ENCODE results near the gene MED16.
"Not testable (repeated sequence)": the region's sequence is repeated elsewhere in the genome, so short reads cannot be mapped to it uniquely, and the experiment has no call there.

The MED16 gene

GRCh38 chr19:885536-886224 lies 7.3 kb downstream of the MED16 start:
- DNase-seq: no peak

- no peak for DNase-seq
Measured at GRCh38 chr19:884420-885211, 8.4 kb downstream of the MED16 start.

- no peak for DNase-seq
Measured at GRCh38 chr19:883661-884211, 9.3 kb downstream of the MED16 start.

DNA sequence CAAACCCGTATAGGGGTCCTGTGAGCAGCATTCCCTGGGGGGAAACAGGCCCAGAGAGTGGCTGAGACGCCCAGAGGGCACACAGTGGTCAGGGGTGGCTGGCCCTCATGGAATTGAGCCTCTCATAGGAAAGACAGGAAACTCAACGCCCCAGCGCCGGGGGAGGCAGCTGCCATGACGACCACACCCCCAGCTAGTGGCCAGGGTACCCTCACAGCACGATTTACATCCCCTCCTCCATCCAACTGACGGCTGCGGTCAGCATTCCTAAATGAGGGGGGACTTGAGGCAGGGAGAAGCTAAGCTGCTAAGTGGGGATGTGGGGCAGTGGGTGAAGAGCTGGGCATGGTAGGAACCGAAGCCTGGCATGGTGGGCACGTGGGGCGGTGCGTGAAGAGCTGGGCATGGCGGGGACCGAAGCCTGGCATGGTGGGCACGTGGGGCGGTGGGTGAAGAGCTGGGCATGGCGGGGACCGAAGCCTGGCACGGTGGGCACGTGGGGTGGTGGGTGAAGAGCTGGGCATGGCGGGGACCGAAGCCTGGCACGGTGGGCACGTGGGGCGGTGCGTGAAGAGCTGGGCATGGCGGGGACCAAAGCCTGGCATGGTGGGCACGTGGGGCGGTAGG lies 10.0 kb downstream of the MED16 start:
- no peak for DNase-seq

DNA sequence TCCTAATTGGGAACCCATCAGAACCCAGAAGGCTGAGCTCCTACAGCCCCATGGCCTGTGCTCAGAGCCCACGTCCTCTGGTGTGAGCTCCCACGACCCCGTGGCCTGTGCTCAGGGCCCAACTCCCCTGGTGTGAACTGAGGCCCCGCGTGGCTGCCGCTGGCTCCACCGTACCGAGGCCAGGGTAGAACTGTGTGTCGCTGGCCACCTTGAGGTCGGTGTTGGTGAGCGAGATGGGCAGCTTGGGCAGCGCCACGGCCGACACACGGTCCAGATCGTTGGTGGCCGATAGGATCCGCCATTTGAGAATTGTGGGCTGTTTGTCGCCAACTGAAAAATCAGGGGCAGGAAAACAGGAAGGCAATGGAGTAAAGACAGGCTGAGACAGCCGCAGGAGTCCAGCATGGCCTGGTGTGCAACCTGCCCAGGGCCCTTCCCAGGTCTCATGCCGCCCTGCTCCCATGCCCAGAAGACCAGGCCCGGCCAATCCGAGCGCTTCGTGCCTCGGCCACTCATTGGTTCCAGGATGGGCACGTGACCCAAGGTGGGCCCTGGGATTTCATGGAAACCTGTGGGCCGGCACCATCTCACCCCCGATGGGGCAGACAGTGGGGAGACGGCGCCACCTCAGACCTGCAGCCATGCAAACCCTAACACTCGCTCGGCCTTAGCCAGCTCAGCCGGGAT lies 11.5 kb downstream of the MED16 start:
- no peak for DNase-seq

- DNase-seq: no peak
Measured at GRCh38 chr19:879711-880438, 13.1 kb downstream of the MED16 start.

GRCh38 chr19:878751-879561 lies 14.0 kb downstream of the MED16 start:
- DNase-seq: not testable (repeated sequence)

DNA sequence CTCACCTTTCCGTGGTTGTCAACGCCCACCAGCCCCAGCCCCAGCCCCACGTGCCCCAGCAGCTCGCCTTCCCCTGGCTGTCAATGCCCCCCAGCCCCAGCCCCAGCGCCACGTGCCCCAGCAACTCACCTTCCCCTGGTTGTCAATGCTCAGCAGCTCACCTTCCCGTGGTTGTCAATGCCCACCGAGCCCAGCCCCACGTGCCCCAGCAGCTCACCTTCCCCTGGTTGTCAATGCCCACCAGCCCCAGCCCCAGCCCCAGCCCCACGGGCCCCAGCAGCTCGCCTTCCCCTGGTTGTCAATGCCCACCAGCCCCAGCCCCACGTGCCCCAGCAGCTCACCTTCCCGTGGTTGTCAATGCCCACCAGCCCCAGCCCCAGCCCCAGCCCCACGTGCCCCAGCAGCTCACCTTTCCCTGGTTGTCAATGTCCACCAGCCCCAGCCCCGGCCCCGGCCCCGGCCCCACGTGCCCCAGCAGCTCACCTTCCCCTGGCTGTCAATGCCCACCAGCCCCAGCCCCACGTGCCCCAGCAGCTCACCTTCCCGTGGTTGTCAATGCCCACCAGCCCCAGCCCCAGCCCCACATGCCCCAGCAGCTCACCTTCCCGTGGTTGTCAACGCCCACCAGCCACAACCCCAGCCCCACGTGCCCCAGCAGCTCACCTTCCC lies 14.9 kb downstream of the MED16 start:
- DNase-seq: not testable (repeated sequence)

GRCh38 chr19:876780-877314 lies 16.1 kb downstream of the MED16 start:
- no peak for DNase-seq

GRCh38 chr19:876089-876488 lies 16.9 kb downstream of the MED16 start:
- no peak for DNase-seq

DNA sequence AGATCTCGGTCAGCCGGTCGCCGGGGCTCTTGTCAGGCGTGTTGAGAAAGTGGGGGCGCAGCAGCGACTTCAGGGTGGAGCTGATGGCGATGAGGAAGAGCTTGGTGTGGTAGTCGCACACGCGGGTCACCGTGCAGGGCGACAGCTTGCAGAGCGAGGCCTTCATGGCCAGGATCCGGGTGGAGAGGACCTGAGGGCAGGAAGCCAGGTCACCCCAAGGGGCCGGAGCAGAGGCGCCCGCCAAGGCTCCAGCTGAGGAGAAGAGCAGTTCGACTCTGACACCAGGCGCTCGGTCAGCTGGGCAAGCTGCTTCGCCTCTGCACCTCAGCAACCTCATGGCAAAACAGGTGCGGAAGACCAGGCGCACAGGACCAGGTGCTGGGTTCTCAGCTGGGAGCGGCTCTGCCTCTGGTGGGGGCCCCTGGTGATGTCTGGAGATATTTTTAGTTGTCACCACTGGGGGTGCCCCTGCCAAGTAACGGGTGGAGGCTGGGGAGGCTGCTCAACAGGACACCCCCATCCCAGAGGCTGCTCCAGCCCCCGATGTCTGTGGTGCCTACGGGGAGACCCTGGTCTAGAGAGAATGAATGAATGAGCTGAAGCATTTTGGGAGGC lies 17.6 kb downstream of the MED16 start:
- DNase-seq: no peak

DNA sequence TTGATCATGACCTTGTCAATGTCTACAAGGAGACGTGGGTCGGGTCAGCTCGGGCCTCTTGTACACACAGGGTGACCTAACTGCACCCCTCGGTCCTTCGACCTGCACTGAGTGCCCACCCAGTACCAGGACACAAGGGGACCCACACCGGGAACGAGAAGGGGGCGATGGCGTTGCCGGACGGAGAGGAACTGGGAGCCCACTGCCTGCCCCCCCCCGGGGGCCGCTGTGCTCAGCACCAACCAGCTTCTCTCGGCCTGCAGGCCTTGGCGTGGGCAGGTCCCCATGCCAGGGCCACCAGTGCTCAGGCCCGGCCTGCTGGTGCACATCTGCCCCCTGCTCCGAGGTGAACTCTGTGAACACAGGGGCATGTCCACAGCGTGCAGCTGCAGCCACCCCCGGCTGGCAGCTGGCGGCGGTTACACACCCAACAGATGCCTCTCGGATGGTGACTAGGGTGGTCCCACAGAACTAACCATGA lies 19.4 kb downstream of the MED16 start:
- no peak for DNase-seq

- peak; percentile 78 for DNase-seq
Measured at GRCh38 chr19:873084-873483, 19.9 kb downstream of the MED16 start.

- DNase-seq: peak; percentile 91
Measured at GRCh38 chr19:872266-872951, 20.6 kb downstream of the MED16 start.

- DNase-seq: peak; percentile 34
Measured at GRCh38 chr19:871446-872265, 21.3 kb downstream of the MED16 start.

- DNase-seq: no peak
Measured at GRCh38 chr19:870963-871401, 22.0 kb downstream of the MED16 start.

GRCh38 chr19:870314-870713 lies 22.7 kb downstream of the MED16 start:
- DNase-seq: no peak

All from activated CD4-positive, alpha-beta T cell treated with anti-CD3 and anti-CD28 coated beads for 48 hours (primary cell).